Measurements from ENCODE around the gene NPTX1. TPM values are rescaled to one million over a fixed set of nuclear protein-coding genes. Genes with fewer than 3 reads are reported as not detected.

Gene NPTX1
- total RNA-seq, 1 donor: under 0.01 TPM

GRCh38 chr17:80491478-80492342 is 15.3 kb upstream of the NPTX1 start:
- no peak overlapping the region for H3K4me3 ChIP-seq (ENCODE audit: insufficient read depth, low read length)

GRCh38 chr17:80487511-80487910 is 11.1 kb upstream of the NPTX1 start:
- H2AFZ ChIP-seq (ENCODE audit: low read length): no peak overlapping the region
- H3K9me3 ChIP-seq (ENCODE audit: low read depth, low read length): no peaks in the 10 kb centered on the region
- H3K36me3 ChIP-seq (ENCODE audit: insufficient read depth, low read length): no peaks in the 10 kb centered on the region
- peaks cover 41% of the 10 kb centered on the region for H3K27me3 ChIP-seq (ENCODE audit: insufficient read depth, low read length)
- no peak overlapping the region for H3K4me3 ChIP-seq (ENCODE audit: insufficient read depth, low read length)
- peak; percentile 66 for DNase-seq (ENCODE audit: insufficient read length, low spot score, missing footprints)
- no peaks in the 10 kb centered on the region for H3K4me1 ChIP-seq (ENCODE audit: insufficient read depth, low read length)
- H3K27ac ChIP-seq (ENCODE audit: low read depth, low read length): no peak overlapping the region
- no peaks in the 10 kb centered on the region for H4K20me1 ChIP-seq (ENCODE audit: insufficient read depth, low read length)
- no peak overlapping the region for H3K4me2 ChIP-seq (ENCODE audit: insufficient read depth, low read length)
- TF ChIP-seq, protein P1, sequence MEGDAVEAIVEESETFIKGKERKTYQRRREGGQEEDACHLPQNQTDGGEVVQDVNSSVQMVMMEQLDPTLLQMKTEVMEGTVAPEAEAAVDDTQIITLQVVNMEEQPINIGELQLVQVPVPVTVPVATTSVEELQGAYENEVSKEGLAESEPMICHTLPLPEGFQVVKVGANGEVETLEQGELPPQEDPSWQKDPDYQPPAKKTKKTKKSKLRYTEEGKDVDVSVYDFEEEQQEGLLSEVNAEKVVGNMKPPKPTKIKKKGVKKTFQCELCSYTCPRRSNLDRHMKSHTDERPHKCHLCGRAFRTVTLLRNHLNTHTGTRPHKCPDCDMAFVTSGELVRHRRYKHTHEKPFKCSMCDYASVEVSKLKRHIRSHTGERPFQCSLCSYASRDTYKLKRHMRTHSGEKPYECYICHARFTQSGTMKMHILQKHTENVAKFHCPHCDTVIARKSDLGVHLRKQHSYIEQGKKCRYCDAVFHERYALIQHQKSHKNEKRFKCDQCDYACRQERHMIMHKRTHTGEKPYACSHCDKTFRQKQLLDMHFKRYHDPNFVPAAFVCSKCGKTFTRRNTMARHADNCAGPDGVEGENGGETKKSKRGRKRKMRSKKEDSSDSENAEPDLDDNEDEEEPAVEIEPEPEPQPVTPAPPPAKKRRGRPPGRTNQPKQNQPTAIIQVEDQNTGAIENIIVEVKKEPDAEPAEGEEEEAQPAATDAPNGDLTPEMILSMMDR (IDR thresholded peaks at IDR 0.05; ENCODE audit: extremely low read depth, low read depth, low read length): no peak
- no peaks in the 10 kb centered on the region for H3K79me2 ChIP-seq (ENCODE audit: insufficient read depth, low read length)

More at GRCh38 chr17:80491478-80492342, 15.3 kb upstream of the NPTX1 start:
- peak; percentile 86 for DNase-seq (ENCODE audit: insufficient read length, low spot score, missing footprints)
- no peaks in the 10 kb centered on the region for H3K36me3 ChIP-seq (ENCODE audit: insufficient read depth, low read length)
- H3K79me2 ChIP-seq (ENCODE audit: insufficient read depth, low read length): no peaks in the 10 kb centered on the region
- H2AFZ ChIP-seq (ENCODE audit: low read length): no peak overlapping the region
- H3K27ac ChIP-seq (ENCODE audit: low read depth, low read length): no peak overlapping the region
- TF ChIP-seq, protein P1 (IDR thresholded peaks at IDR 0.05; ENCODE audit: extremely low read depth, low read depth, low read length): no peak
- H4K20me1 ChIP-seq (ENCODE audit: insufficient read depth, low read length): no peaks in the 10 kb centered on the region
- no peaks in the 10 kb centered on the region for H3K4me1 ChIP-seq (ENCODE audit: insufficient read depth, low read length)
- H3K9me3 ChIP-seq (ENCODE audit: low read depth, low read length): no peaks in the 10 kb centered on the region
- peaks cover 29% of the 10 kb centered on the region for H3K27me3 ChIP-seq (ENCODE audit: insufficient read depth, low read length)
- no peak overlapping the region for H3K4me2 ChIP-seq (ENCODE audit: insufficient read depth, low read length)

- Histone ChIP-seq H3K36me3 (ENCODE audit: insufficient read depth, low read length) (no peaks in the 10 kb centered on the region), H3K27me3 (ENCODE audit: insufficient read depth, low read length) (peaks cover 49% of the 10 kb centered on the region), H3K4me1 (ENCODE audit: insufficient read depth, low read length) (no peaks in the 10 kb centered on the region), H3K4me3 (ENCODE audit: insufficient read depth, low read length) (no peak overlapping the region), H4K20me1 (ENCODE audit: insufficient read depth, low read length) (no peaks in the 10 kb centered on the region), H3K4me2 (ENCODE audit: insufficient read depth, low read length) (no peak overlapping the region), H3K79me2 (ENCODE audit: insufficient read depth, low read length) (no peaks in the 10 kb centered on the region), H3K27ac (ENCODE audit: low read depth, low read length) (no peak overlapping the region), H3K9me3 (ENCODE audit: low read depth, low read length) (no peaks in the 10 kb centered on the region), H2AFZ (ENCODE audit: low read length) (no peak overlapping the region)
- TF ChIP-seq, protein P1 (IDR thresholded peaks at IDR 0.05; ENCODE audit: extremely low read depth, low read depth, low read length): no peak
- peak; percentile 39 for DNase-seq (ENCODE audit: insufficient read length, low spot score, missing footprints)
These were observed 10.3 kb upstream of the NPTX1 start for GRCh38 chr17:80486692-80487091.

DNA sequence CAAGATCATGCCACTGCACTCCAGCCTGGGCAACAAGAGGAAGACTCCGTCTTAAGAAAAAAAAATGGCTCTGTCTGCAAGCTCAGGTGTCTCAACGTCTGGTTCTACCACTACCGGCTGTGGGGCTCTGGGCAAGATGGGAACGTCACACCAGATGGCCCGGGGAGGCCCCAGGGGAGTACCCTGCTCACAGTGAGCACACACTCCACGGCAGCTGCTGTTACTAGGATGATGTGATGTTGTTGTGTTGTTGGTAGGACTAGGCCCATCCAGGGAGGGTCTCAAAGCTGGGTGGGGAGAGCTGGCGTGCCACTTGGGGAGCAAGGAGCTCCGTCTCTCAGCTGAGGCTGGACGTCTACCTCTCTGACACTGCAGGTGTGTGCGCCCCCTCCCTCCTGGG is 9.4 kb upstream of the NPTX1 start:
- Histone ChIP-seq H3K4me2 (ENCODE audit: insufficient read depth, low read length) (no peak overlapping the region), H2AFZ (ENCODE audit: low read length) (no peak overlapping the region), H3K27ac (ENCODE audit: low read depth, low read length) (no peak overlapping the region), H4K20me1 (ENCODE audit: insufficient read depth, low read length) (no peaks in the 10 kb centered on the region), H3K4me3 (ENCODE audit: insufficient read depth, low read length) (no peak overlapping the region), H3K79me2 (ENCODE audit: insufficient read depth, low read length) (no peaks in the 10 kb centered on the region), H3K27me3 (ENCODE audit: insufficient read depth, low read length) (peaks cover 53% of the 10 kb centered on the region), H3K9me3 (ENCODE audit: low read depth, low read length) (no peaks in the 10 kb centered on the region), H3K36me3 (ENCODE audit: insufficient read depth, low read length) (no peaks in the 10 kb centered on the region), H3K4me1 (ENCODE audit: insufficient read depth, low read length) (no peaks in the 10 kb centered on the region)
- TF ChIP-seq, protein P1 (IDR thresholded peaks at IDR 0.05; ENCODE audit: extremely low read depth, low read depth, low read length): no peak
- DNase-seq (ENCODE audit: insufficient read length, low spot score, missing footprints): peak; percentile 81

Measured in osteoblast (primary cell).